ENCODE results near the gene FGFR1OP2.

The FGFR1OP2 gene

DNA sequence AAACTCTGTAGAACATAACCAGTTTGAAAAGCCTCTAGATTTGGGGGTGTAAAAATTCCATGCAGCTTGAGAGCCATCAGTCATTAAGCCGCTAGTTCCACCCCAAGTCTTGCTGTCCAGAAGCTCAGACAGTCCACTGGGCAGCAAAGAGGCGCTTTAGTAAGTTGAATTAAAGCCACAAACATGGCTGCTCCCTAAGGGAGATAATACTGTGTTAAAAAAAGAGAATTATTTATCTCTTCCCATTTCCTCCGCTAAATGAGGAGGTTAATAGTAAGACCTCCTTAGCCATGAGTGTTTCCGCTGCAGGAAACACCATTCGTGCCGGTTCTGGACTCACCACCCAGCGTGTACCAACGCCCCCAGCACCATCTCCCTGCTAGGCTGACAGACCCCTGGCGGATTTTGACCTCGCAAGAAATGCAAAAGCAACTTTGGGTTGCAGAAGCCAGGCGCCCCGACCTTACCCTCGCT lies 75.4 kb downstream of the FGFR1OP2 start:
- peak overlapping the region; percentile 94 for H3K4me3 Mint-ChIP-seq
- peaks cover 5% of the 10 kb centered on the region for H3K27me3 Mint-ChIP-seq (ENCODE audit: low read depth, poor library complexity)
- no peaks in the 10 kb centered on the region for H3K36me3 Mint-ChIP-seq (ENCODE audit: low read depth)
- H3K9me3 Mint-ChIP-seq = no peaks in the 10 kb centered on the region
- no peak overlapping the region for H3K27ac Mint-ChIP-seq
- H3K4me1 Mint-ChIP-seq = peaks cover 24% of the 10 kb centered on the region
- DNase-seq = no peak
- TF ChIP-seq CTCF (IDR thresholded peaks at IDR 0.05) = no peak

DNA sequence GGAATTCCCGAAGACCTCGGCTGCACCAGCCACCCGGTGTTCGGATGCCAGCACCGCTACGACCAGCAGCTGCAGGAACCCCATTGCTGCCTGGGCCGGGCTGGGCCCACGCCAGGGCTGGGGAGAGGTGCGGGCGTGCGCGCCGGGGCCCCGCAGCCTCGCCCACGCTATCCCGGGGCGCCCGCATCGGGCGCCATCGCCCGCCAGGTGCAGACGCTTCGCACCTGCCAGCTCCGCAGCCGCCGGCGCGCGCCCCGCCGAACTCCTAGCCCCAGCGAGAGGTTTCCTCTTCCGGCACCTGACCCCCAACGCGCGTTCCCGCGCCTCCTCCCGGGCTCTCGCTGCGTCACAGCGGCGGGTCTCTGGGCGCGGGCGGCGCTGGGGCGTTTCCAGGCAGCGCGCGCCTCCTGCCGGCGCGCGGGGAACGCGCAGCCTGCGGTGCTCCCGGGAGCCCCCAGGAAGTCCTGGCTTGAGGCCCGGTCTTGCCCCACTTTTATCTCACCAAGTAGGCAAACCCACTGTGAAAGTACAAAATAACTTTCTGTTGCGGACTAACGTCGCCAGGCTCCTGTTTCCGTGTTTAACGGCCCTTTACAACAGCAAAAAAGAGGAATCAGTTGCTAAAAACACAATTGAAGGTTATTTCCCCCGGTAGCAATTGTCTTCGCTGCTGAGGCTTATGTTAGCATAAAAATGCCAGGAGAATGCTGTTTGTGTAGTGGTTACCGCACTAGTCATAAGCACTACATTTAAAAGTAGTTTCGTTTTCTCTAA lies 76.0 kb downstream of the FGFR1OP2 start, which contains the start of gene TM7SF3:
Gene TM7SF3 (minus strand): TSS at position 300 of the 774 bp plus-strand sequence. CDS start 216 bp downstream, at position 84.
- peak within 1 kb of the TSS; percentile 8 for H3K27ac Mint-ChIP-seq
- TF ChIP-seq CTCF (IDR thresholded peaks at IDR 0.05) = peak; percentile 92
- peak within 1 kb of the TSS; percentile 94 for H3K4me3 Mint-ChIP-seq
- no peaks in the 10 kb centered on the region for H3K36me3 Mint-ChIP-seq (ENCODE audit: low read depth)
- DNase-seq = peak; percentile 93
- H3K27me3 Mint-ChIP-seq (ENCODE audit: low read depth, poor library complexity) = peaks cover 8% of the 10 kb centered on the region
- peaks cover 24% of the 10 kb centered on the region for H3K4me1 Mint-ChIP-seq
- no peaks in the 10 kb centered on the region for H3K9me3 Mint-ChIP-seq

GRCh38 chr12:27014859-27015729 lies 76.8 kb downstream of the FGFR1OP2 start:
- Mint-ChIP-seq H3K4me3 (peak overlapping the region; percentile 94), H3K27ac (peak overlapping the region; percentile 8), H3K9me3 (no peaks in the 10 kb centered on the region), H3K4me1 (peaks cover 24% of the 10 kb centered on the region), H3K36me3 (ENCODE audit: low read depth) (no peaks in the 10 kb centered on the region), H3K27me3 (ENCODE audit: low read depth, poor library complexity) (peaks cover 8% of the 10 kb centered on the region)
- no peak for DNase-seq
- no peak for TF ChIP-seq CTCF (IDR thresholded peaks at IDR 0.05)

- Mint-ChIP-seq H3K27me3 (ENCODE audit: low read depth, poor library complexity) (peaks cover 13% of the 10 kb centered on the region), H3K27ac (no peak overlapping the region), H3K4me3 (no peak overlapping the region), H3K9me3 (no peaks in the 10 kb centered on the region), H3K36me3 (ENCODE audit: low read depth) (no peaks in the 10 kb centered on the region), H3K4me1 (peaks cover 24% of the 10 kb centered on the region)
- peak; percentile 18 for TF ChIP-seq CTCF (IDR thresholded peaks at IDR 0.05)
- DNase-seq = no peak
Observed at GRCh38 chr12:27015730-27016076, 77.4 kb downstream of the FGFR1OP2 start.
